ENCODE measurements around the gene MAGI2.

Gene MAGI2

DNA sequence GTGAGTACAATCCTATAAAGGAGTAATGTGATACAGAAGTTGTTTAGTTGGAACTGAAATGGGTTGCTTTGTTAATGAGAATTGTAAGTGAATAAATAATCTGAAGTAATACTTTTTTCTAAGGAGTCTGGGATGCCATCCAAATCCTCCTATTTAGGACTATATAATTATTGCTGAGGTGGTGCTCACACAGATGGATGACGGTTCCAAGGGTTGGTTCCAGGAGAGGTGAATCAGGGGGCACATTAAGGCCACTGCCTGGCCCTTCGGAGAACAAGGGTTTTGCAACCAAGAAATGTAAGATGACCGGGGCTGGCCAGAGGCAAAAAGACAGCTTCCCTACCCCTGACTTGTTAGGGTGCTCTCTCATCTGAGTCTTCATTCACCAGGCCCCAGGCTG, 1302.2 kb downstream of the MAGI2 start:
- no peak for DNase-seq

DNA sequence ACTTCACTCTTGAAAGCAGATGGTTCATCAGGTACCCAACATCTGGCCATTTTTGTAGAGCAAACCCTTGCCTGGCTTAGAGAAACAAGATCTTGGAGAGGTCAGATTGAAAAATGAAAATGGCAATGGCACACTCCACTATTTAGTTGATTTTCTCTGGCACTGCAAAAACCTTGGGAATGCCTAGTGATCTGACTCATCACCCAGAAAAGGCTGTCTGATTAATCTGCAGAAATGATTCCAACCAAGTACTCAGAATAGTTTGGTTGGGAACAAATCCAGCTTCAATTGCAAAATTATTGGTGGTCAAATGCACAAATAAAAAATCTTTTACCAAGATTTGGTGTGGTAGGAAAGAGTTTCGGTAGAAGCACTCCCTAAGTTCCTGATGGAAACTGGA, 1303.7 kb downstream of the MAGI2 start:
- no peak for DNase-seq

DNA sequence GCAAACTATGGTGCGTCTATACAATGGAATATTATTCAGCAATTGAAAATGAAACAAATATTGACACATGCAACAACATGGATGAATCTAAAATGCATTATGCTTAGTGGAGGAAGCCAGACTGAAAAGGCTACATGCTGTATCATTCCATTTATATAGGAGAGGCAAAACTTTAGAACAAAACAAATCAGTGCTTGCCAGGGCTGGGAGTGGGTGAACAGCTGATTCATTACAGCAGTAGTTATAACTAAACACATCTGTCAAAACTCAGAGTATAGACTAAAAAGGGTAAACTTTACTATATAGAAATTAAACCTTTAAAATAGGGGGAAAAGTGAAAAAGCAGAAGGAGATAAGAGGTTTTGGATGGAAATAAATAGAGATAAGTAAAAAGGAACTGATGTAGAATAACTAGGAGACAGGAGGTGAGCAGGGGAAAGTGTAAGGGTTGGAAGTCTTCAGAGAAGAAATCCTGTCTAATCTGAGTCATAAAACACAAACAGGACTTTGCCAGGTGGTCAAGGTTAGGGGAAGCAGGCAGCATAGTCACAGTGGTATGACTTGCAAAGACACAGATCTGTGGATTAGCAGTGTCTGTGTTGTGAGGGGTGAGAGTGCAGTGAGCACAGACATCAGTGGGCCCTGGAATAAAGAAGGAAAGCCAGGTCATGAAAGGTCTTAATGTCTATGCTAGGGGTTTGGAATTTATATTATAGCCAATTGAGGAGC, 1305.1 kb downstream of the MAGI2 start:
- DNase-seq, result no peak

DNA sequence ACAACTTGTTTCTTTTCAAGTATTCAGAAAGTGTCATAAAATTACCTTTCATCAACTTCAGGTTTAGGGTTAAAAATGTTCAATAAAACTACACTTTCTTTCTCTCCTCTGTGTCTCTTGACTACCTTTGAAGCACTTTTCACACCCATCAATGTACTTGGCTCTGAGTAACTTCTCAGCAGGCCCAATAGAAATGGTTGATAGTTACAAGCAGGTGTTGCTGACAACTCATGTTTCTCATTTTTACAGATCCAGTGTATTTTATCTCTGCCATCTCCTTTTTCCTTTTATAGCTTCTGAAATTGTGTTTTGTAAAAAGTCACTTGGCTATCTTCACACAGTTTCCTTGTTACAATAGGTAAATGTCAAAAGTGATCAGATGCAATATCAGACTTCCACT, 1306.9 kb downstream of the MAGI2 start:
- no peak for DNase-seq

DNA sequence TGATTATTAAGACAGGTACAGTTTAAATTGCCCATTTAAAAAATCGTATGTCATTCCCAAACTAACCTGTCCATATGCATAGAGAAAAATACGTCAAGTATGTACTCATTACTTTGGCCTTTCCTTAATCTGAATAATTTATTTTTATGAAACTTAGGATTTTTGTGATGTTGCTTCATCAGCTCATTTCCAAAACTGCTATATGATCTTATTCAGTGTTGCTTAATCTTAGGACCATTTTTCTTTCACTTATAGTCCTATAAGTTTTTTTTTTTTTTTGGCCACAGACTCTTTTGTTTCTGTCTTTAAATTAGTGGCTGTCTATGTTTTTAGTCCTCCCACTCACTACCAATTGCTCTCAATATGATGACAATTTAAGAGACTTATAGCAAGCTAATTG, 1309.8 kb downstream of the MAGI2 start:
- DNase-seq, result no peak

DNA sequence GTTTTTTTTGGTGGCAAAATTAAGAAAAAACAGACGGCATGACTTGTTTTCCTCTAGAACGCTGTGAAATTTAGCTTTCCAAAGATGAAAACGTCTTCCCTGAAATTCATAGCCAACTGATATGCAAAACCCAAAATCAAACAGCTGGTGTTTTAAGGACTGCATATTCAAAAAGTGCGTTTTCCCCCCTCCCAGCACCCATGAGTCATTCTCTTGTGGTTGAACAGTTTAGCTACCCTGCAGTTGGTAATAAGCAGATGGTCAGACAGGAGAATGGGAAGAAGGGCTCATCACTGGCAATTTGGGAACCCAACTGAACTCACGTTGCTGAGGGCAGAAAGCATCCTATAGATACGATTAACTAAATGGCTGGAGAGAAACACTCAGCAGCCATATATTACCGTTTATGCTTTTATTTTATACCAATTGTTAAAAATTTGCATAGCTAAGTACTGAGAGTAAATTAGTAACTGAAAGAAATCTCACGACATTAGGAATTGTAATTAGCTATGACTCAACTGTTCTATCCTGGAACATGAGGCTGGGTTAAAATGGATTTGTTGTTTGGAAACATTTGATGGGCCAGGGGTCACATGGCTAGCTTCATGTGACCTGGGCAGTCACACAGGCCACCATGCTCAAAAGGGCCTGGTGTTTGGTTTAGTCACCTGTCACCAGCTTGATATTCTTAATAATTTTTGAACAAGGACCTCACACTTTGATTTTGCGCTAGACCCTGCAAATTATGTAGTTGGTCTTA, 1311.8 kb downstream of the MAGI2 start:
- no peak for DNase-seq

DNA sequence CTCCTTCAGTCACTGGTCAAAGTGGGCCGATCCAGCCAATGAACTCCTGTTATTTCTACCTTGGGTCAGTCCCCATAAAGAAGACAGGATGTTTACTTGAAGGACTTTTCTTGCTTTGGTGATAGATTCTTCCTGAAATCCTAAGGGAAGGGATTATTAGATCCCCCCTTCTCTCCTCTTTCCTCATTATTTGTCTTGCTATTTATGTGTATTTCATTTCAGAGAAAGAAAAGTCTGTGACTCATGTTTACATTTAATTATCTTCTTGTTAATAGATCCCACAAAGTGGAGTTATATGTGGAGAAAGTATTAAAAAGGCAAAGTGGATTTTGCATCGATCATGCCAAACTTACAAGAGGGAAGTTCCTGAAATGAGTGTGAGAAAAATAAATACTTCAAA, 1313.4 kb downstream of the MAGI2 start:
- no peak for DNase-seq

DNA sequence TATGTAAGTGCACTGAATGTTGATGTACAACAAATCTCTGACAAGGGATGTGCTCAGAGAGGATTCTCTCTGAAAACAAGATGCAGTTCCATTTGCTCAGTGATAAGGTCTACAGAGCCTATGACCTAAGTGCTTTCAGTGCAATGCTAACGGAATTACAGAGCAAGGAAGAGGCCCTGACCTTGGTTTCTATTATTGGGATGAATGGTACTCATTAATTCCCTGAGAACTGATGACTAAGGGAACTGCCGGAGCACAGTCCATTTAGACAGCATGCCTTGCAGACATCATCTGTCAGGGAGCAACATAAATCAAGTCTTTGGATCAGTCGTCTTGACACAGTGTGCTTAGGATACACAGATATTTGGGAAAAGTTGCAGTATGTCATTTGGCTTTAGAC, 1314.1 kb downstream of the MAGI2 start:
- no peak for DNase-seq

DNA sequence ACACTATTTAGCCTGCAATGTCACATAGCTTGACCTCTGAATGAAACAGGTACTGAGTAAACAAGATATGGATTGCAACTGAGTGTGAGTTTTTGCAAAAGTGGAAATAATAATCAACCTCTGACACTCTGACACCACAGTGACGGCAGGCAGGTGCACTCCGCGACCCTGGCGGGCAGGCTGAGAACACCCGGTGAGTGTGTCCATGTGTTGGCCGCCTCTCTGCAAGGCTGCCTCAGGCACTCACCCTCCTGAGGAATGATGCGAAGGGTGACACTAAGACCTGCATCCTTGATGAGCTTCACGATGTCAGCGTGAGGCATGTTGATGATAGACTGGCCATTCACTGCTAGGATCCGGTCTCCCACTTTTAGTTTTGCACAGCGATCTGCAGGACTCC, 1318.7 kb downstream of the MAGI2 start:
- no peak for DNase-seq

DNA sequence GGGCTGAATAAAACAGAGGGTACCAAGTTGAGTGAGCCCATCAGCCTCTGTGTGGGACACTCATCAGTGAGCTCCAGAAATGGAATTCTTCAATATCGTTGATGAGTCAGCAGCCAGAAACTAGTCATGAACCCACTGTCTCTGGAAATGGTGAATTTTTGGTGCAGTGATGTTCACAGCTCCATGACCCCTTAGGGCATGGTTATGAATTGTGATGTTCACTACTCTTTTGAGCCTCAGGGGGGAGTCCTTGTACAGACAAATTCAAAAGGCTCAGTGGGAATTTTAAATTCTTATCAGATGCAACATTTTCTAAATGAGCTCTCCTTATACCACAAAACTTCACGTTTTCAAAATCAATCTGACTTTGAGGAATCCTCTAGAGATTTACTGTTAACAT, 1319.2 kb downstream of the MAGI2 start:
- peak; percentile 31 for DNase-seq

DNA sequence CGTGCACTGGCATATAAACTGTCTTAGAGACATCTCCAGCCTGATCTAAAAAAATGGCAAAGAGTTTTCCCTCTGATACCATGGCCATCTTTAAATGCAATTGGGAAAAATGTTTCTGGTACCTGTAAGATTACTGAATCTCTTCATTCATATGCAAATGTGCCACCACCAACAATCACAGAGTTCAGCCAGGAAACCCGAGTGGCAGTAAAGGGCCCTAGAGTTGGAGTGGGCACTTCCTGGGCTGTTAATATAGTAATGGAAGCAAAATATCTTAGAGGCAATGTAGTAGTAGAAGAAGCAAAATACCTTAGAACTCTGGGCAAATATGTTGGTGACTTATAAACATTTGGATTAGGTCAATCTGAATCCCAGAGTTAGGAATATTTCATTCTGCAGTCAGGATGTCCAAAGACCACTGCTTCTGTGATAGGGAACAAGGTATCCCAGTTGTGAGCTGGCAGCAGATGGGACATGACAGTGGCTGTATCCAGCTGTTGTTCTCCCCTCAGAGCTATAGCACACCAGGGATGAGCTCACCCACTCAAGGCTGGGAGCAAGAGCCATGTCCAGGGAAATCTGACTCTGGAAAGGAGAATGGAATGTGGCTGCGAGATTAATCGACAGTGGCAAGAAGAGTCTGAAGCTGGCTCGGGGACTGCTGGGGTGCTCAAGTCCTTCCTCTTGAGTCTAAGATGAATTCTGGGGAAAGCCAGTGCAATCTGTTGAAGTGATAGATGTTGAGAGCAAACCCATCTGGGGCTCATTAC, 1322.8 kb downstream of the MAGI2 start:
- DNase-seq, result no peak

DNA sequence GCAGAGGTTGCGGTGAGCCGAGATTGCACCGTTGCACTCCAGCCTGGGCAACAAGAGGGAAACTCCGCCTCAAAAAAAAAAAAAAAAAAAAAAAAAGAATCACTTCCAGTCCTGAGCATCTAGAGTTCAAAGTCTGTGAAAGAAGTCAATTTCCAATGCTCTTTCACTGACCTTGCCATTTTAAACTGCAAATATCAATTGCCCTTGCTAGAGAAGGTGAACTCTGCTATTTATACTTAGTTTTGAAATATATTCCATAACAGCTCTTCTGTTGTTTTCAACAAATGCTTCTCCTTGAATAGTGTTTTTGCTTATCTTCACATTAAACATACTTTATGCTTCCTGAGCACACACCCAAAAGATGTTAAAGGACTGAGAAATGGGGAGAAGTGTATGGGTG, 1323.6 kb downstream of the MAGI2 start:
- DNase-seq, result no peak

DNA sequence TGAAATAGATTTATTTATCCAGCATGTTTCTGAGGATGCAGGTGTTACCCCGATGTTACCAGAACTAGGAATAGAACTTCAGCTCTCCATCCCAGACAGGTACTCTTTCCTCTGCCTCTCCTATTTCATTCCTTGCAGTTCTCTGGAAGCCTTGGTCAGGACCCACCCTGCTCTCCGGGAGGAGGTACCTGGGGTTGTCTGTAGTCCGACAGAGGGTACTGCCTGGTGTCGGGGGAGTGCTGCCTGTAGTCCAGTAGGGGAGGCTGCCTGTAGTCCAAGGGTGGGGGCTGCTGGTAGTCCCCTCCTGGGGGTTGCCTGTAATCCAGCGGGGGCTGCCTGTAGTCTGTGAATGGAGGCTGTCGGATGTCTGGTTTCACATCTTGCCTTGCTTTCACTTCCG, 1326.5 kb downstream of the MAGI2 start:
- DNase-seq, result no peak

DNA sequence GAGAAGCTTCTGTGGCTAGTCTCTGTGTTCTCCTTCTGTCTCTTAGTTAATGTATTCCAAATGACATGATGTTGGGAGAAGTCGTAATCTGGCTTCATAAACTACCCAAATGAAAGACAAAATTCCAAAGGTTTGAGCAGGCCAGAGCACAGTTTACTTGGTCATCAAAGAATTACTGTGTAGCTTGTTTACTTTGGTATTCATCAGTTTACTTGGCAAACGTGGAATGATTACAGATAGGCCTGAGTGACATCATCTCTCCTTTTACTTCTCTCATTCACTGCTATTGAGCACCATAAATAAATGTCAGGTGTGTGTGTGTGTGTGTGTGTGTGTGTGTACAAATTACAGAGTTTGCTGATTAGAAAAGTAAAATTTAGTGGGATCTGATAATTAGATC, 1327.6 kb downstream of the MAGI2 start:
- DNase-seq, result no peak

DNA sequence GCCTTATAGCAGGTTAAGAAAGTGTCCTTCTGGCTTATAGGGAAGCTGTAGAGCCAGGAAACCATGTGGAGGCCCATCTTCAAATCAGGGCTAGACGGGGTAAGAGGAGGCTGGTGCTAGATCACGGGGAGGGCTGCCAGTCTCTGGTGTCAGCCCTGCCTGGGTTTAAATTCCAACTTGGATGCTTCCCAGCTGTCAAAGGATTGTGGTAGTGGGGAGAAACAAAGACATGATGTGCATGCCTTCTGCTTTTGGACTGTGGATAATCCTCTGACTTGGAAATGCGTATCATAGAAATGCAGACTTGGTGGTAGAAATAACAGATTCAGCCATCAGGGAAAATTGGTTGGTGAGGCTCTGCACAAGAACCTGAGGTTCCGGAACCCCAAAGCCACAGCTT, 1329.3 kb downstream of the MAGI2 start:
- no peak for DNase-seq

DNA sequence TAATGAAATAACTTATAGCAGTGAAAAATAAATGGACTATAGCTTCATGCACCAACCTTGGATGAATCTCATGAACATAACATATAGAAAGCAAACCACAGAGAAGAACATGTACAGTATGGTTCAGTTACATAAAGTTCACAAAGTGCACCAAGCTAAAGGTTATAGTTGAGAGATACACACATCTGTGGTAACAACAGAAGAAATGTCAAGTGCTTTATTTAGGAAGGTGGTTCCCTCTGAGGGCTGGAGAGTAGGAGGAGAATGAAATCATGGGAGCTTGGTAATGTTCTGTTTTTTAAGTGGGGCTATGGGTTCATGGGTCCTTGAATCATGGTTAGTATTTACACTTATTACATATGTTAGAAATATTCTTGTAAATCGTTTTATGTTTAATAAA, 1331.6 kb downstream of the MAGI2 start:
- no peak for DNase-seq

DNA sequence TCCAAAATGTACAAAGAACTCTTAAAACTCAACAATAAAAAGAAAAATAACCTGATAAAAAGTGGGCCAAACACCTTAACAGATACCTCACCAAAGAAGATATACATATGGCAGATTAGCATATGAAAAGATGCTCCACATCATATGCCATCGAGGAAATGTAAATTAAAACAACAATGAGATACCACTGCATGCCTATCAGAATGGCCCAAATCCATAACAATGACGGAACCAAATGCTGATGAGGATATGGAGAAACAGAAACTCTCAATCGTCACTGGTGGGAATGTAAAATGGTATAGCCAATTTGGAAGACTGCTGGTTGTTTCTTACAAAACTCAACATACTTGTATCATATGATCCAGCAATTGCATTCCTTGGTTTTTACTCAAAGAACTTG, 1335.0 kb downstream of the MAGI2 start:
- DNase-seq, result no peak

DNA sequence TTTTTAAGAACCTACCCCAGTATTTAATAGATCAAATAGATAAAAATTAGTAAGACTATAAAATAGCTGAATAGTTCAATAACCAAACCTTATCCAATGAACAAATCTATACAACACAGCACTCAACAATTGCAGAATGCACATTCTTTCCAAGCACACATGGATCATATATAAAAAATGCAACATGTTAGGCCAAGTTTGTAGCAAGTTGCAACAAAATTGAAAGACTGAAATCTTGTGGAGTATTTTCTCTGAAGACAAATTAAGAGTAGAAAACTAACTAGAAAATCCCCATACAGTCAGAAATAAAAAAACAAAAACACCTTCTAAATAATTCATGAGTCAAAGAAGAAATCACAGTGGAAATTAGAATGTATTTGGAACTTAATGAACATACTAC, 1337.6 kb downstream of the MAGI2 start:
- no peak for DNase-seq

DNA sequence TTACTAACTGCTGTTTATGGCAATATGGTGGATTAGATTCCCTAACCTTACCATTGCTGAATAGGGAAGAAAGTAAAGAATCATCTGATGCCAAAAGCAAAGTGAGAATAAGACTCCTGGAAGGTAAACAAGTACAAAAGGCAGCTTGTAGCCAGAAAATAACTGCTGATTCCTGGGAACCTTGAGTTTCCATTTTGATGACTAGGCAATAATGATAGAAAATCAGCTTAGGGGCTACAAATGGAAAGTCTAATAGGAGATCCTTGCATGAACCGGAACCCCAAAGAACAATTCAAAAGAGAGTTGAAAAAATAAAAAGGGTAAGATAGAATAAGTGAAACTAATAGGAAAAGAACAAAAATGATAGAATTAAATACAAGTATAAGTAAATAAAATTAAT, 1338.5 kb downstream of the MAGI2 start:
- no peak for DNase-seq

DNA sequence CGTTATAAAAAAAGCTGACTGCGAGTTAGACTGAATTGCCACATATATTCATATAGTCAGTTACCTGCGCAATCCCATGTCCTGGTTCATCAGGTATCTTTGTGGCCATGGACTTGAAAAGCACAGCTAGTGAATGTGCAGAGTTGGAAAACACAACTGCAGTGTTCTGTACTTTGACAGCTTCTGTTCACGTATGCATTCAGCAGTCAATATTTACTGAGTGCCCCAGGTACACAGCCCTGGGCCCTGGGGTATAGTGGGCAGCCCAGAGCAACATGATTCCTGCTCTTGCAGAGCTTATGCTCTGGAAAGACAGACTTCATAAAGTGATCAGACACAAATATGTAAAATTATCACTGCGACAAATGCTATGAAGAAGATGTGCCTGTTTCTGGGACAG, 1341.0 kb downstream of the MAGI2 start:
- DNase-seq, result no peak

DNA sequence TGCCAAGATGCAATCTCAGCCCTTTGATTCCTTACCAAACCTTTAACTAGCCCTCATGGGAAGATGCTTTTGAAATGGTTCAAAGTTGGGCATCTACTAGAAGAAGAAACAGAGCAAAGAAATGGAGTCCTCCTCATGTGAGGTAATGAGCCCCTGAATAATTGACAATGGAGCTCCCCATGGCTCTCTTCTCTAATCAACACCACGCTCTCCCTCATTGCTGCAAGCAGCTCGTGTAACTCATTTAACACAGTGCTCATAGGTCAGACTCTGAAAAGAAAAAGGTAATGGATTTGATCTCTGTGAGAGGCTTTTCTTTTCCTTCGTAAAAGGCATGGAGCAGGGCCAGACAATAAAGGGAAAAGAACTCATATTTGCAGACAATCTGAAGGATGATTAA, 1342.1 kb downstream of the MAGI2 start:
- DNase-seq, result no peak

DNA sequence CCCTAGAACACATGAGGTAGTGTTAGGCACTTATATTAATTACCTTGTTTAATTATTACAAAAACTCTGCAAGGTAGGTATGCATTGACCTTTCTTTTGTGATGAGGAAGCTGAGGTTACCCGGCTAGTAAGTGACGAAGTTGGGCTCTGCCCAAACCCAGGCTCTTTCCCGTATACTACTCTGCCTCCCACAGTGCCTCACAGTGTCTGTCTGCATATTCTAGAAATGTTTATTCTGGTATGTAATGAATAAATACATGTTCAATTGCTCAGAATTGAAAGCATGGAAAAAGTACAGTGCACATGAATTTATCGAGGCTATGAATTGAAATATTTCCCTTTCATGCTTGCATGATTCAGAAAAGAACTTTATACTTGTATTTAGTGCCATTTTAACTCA, 1350.0 kb downstream of the MAGI2 start:
- DNase-seq, result no peak

DNA sequence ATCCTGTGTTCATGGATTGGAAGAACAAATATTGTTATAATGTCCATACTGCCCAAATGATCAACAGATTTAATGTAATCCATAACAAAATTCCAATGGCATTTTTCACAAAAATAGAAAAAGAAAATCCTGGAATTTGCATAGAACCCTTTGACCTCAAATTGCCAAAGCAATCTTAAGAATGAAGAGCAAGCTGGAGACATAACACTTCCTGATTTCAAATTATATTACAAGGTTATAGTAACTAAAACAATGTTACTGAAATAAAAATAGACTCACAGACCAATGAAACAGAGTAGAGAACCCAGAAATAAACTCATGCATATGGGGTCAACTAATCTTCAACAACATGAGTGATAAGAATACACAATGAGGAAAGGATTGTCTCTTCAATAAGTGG, 1352.4 kb downstream of the MAGI2 start:
- no peak for DNase-seq

Measured in hematopoietic multipotent progenitor cell treated with erythropoietin and hydrocortisone succinate and interleukin-3 and kit ligand, for 6 days (in vitro differentiated cells).